Erythroblast (primary cell): ENCODE measurements around the gene BIK.

ENCODE experiments used
- GATA1 ChIP-seq: IDR thresholded peaks from 2 replicates; pipeline ENCODE4 v1.6.1; 2011; ENCODE audit warnings: low read depth, mild to moderate bottlenecking, control low read depth, low read length, moderate library complexity
- POLR2A ChIP-seq: IDR thresholded peaks from 2 replicates; pipeline ENCODE4 v1.6.1; 2011; ENCODE audit warnings: mild to moderate bottlenecking, low read length

DNA sequence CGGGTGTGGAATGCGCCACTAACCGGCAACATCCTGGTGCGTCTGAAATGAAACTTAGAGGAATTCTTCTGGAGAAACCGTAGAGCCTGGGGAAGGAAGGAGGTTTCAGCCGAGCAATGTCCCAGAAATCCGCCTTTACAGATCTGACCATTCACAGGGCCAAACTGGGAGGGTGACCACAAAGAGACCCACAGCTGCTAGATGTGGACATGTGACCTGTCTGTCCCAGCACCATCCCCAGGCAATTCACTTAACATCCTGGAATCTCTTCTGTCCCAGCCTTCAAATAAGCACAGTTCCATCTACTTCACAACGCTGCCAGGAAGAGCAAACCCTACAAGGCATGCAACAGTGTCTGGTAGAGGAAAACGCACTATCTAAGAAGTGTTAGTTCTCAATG lies 22.9 kb downstream of the BIK start:
- TF ChIP-seq POLR2A: no peak
- TF ChIP-seq GATA1: no peak
